GM12872 (cell line): Measurements from ENCODE around the gene SPPL3.

Experiments used
- TF ChIP-seq, protein P1 (sequence below): IDR thresholded peaks from 3 replicates; pipeline ENCODE4 v1.5.1; 2011; ENCODE audit warnings: low read depth, mild to moderate bottlenecking, low read length, moderate library complexity; ENCODE audit not compliant: insufficient read depth

The SPPL3 gene

DNA sequence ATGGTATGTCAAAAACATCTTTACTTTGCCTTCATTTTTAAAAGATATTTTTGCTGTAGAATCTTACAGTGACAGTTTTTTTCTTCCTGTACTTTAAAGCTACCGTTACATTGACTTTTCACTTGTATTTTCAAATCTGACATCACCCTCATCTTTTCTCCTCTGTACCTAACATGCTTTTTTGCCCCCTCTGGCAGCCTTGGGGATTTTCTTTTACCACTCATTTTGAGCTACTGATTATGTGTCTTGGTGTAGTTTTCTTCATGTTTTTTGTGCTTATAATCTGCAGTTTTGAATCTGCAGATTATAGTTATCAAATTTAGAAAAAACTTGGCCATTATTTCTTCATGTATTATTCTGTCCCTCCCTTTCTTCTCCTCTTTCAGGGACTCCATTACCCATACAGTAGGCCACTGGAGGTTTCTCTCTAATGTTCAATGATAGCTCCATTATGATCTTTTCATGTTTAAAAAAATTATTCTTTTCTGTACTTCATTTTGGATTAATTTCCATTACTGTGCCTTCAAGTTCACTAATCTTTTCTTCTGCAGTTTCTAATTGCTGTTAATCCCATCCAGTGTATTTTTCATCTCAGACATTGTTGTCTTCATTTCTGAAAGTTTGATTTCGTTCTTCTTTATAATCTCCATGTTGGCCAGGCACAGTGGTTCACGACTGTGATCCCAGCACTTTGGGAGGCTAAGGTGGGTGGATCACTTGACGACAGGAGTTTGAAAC is 108.5 kb downstream of the SPPL3 start:
- TF ChIP-seq, protein P1, sequence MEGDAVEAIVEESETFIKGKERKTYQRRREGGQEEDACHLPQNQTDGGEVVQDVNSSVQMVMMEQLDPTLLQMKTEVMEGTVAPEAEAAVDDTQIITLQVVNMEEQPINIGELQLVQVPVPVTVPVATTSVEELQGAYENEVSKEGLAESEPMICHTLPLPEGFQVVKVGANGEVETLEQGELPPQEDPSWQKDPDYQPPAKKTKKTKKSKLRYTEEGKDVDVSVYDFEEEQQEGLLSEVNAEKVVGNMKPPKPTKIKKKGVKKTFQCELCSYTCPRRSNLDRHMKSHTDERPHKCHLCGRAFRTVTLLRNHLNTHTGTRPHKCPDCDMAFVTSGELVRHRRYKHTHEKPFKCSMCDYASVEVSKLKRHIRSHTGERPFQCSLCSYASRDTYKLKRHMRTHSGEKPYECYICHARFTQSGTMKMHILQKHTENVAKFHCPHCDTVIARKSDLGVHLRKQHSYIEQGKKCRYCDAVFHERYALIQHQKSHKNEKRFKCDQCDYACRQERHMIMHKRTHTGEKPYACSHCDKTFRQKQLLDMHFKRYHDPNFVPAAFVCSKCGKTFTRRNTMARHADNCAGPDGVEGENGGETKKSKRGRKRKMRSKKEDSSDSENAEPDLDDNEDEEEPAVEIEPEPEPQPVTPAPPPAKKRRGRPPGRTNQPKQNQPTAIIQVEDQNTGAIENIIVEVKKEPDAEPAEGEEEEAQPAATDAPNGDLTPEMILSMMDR: no peak

DNA sequence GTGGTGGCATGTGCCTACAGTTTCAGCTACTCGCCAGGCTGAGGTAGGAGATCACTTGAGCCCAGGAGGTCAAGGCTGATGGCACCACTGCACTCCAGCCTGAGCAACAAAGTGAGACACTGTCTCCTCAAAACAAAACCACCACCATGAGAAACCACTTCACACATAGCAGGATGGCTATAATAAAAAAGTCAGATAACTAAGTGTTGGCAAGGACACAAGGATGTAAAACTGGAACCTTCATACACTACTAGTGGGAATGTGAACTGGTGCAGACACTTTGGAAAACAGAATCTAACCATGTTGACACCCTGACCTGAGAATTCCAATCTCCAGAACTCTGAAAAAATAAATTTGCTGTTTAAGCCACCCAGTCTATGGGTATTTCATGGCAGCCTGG is 110.8 kb downstream of the SPPL3 start:
- TF ChIP-seq, protein P1: no peak

DNA sequence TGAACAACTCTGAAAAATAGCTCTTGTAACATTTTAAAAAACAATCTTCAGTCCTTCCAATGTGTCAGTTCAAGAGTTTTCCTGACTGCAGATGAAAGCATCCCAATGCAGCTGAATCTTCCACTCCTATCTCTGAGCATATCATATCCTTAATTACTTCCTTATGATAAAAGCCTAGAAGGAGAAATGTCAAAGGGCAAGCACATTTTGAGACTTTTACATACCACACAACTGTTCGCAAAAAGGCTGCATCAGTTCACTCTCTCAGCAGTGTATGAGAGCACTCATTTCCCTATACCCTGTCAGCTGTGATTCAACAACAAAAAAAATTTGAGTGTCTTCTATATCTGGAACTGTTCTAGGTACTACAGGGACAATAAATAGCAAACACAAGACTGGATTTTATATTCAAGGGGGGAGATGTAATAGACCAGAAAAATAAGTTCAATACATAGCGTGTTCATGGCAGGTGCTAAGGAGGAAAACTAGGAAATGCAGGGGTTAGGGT is 112.4 kb downstream of the SPPL3 start:
- TF ChIP-seq, protein P1: no peak

DNA sequence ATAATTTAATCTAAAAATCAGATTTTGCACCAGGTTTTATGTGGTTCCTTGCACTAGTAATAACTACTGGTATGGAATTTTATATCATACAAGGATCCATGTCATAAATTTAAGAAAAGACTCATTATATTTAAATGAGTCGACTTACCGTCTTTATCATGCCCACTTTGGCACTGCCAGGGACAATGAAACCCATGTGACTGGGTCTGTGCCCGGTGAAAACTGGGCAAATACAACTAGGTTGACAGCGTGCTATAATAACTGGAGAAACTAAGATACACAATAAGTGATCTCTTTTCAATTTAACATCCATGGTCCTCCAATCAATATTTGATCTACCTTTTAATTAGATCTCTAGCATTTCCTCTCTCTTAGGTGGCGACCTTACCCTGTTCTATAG is 114.0 kb downstream of the SPPL3 start:
- TF ChIP-seq, protein P1: no peak

DNA sequence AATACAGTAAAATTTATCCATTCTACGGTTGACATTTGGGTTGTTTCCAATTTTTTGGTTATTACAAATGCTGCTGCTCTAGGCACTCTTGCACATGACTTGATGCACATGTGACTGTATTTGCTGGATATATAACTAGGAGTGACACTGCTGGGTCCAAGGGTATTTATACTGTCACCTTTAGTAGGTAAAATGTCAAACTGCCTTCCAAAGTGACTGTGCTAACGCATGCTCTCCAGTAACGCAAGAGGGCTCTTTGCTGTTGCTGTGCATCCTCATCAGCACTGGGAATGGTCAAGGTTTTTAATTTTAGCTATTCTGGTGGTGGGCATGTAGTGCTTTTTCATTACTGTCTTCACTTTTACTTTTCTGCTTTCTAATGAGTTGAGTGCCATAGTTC is 116.3 kb downstream of the SPPL3 start:
- TF ChIP-seq, protein P1: no peak

DNA sequence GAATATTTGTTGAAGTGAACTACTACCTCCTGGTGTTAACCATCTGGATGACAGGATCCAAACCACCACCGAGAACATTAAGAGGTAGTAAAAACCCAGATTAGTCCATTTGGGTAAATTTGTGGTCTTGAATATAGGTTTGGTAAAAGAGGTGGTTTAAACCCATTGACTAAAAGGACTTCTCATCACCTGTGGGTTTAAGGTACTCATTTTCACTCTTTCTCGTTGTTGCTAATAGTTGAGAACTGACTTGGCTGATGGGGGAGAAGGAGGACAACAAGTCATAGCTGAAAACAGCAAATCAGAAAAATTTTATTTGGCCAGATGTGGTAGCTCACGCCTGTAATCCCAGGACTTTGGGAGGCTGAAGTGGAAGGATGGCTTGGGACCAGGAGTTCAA is 119.4 kb downstream of the SPPL3 start:
- TF ChIP-seq, protein P1: no peak

DNA sequence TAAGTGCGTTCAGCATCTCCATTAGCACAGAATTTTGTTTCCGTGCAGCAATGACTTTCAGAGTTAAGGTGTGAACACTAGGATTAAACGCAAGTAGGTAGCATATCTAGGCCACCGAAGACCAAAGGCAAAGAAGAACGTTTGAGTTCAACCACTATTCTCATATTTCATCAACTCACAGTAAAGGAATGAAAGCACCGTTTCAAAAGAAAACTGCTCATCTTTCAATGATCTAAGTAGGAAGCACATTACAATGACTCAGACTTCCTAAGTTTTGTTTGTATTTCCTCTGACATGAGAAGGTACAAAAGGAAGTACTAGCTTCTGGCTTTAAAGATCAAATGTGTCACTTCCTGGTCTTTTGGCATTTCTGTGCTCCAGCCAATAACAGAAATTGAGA is 121.0 kb downstream of the SPPL3 start:
- TF ChIP-seq, protein P1: no peak
